B cell (primary cell): Measurements from ENCODE around the gene SPIB. TPM values are rescaled to one million over a fixed set of nuclear protein-coding genes. Genes with fewer than 3 reads are reported as not detected.
"Not testable (repeated sequence)": the region's sequence is repeated elsewhere in the genome, so short reads cannot be mapped to it uniquely, and the experiment has no call there.

Source experiments
- ATAC-seq: fragments of 200-7000 bp; cut with Tn5 transposase; one replicate; pipeline ENCODE4 v1.10.0; 2021; ENCODE audit warnings: low read depth, mild to moderate bottlenecking, moderate number of reproducible peaks, moderate library complexity
- CTCF ChIA-PET: fragments of 350-600 bp; sonication (Branson Sonifier 250); formaldehyde crosslinking; loops from one replicate; lab custom pipeline; 2021; ENCODE audit warnings: antibody characterized with exemption, inconsistent platforms; lab: Charles Lee
- POLR2A ChIA-PET: fragments of 350-600 bp; sonication (Branson Sonifier 250); formaldehyde crosslinking; loops from one replicate; lab custom pipeline; 2021; ENCODE audit warnings: antibody characterized with exemption; lab: Charles Lee
- DNase-seq: peaks from one replicate; pipeline ENCODE4 v3.0.0; 2013
- H2AFZ ChIP-seq: 2 replicates; pipeline ENCODE4 v1.6.1; 2012; ENCODE audit warnings: mild to moderate bottlenecking, low read depth, low read length; ENCODE audit not compliant: insufficient read depth, poor library complexity, severe bottlenecking
- H3K27ac ChIP-seq, 2 donors: 1 replicate in 1 of 2; 2 replicates in 1 of 2; pipeline ENCODE4 v1.5.1; 2012 to 2013; ENCODE audit warnings: low read length in 2 of 2, mild to moderate bottlenecking in 2 of 2, moderate library complexity in 1 of 2
- H3K27me3 ChIP-seq, 4 experiments: fragments of 200-600 bp in 1 of 4; sonication (generic) in 1 of 4; replicated peaks in 1 of 4; 1 replicate in 2 of 4; 2 replicates in 2 of 4; pipeline versions ENCODE4 v1.6.1 to v1.7.0; 2013 to 2016; ENCODE audit warnings: low read length in 3 of 4, mild to moderate bottlenecking in 2 of 4, mixed read lengths in 1 of 4, moderate library complexity in 1 of 4; ENCODE audit not compliant: insufficient read depth in 4 of 4, control insufficient read depth in 3 of 4; ENCODE audit errors: control extremely low read depth in 1 of 4
- H3K36me3 ChIP-seq, 2 experiments: replicated peaks in 1 of 2; 1 replicate in 1 of 2; 2 replicates in 1 of 2; pipeline versions ENCODE4 v1.6.1 to v1.7.1; 2013; ENCODE audit warnings: low read length in 1 of 2; ENCODE audit not compliant: insufficient read depth in 2 of 2, control insufficient read depth in 1 of 2; ENCODE audit errors: control extremely low read depth in 1 of 2, extremely low read depth in 1 of 2
- H3K4me1 ChIP-seq, 2 donors: fragments of 200-600 bp in 1 of 2; sonication (generic) in 1 of 2; 1 replicate in 1 of 2; 2 replicates in 1 of 2; pipeline versions ENCODE4 v1.5.1 to v1.6.1; 2013 to 2017; ENCODE audit warnings: low read length in 2 of 2; ENCODE audit not compliant: control insufficient read depth in 2 of 2, insufficient read depth in 2 of 2
- H3K4me2 ChIP-seq: replicated peaks from 2 replicates; pipeline ENCODE3; 2012; ENCODE audit warnings: mild to moderate bottlenecking, low read depth, low read length; ENCODE audit not compliant: poor library complexity, severe bottlenecking
- H3K4me3 ChIP-seq, 5 experiments: fragments of 200-600 bp in 1 of 5; sonication (generic) in 1 of 5; 1 replicate in 3 of 5; 2 replicates in 2 of 5; pipeline versions ENCODE4 v1.5.1 to v1.7.0; 2011 to 2016; ENCODE audit warnings: low read length in 4 of 5, mild to moderate bottlenecking in 4 of 5, low read depth in 2 of 5, control low read depth in 1 of 5, moderate library complexity in 1 of 5; ENCODE audit not compliant: insufficient read depth in 1 of 5; ENCODE audit errors: control extremely low read depth in 1 of 5, extremely low read depth in 1 of 5
- H3K79me2 ChIP-seq: fragments of 200-600 bp; sonication (generic); one replicate; pipeline ENCODE4 v1.6.0; 2016; ENCODE audit warnings: low read length; ENCODE audit not compliant: control insufficient read depth, insufficient read depth
- H3K9ac ChIP-seq: fragments of 200-600 bp; sonication (generic); 2 replicates; pipeline ENCODE4 v1.6.1; 2017; ENCODE audit warnings: mild to moderate bottlenecking, low read length, moderate library complexity
- H3K9me3 ChIP-seq, 3 donors: one replicate each; pipeline versions ENCODE4 v1.6.1 to v1.7.1; 2013; ENCODE audit warnings: low read length in 2 of 3; ENCODE audit not compliant: control insufficient read depth in 2 of 3, insufficient read depth in 1 of 3; ENCODE audit errors: control extremely low read depth in 1 of 3
- H4K20me1 ChIP-seq: 2 replicates; pipeline ENCODE4 v1.6.0; 2012; ENCODE audit warnings: mild to moderate bottlenecking, low read length; ENCODE audit not compliant: insufficient read depth, control insufficient read depth, poor library complexity, severe bottlenecking
- H3K27ac Mint-ChIP-seq: one replicate; pipeline ENCODE4 v1.8.0; 2021; ENCODE audit warnings: mixed read lengths
- H3K27me3 Mint-ChIP-seq: one replicate; pipeline ENCODE4 v1.8.0; 2021; ENCODE audit warnings: mixed read lengths
- H3K4me1 Mint-ChIP-seq: one replicate; pipeline ENCODE4 v1.8.0; 2021; ENCODE audit warnings: mixed read lengths
- H3K4me3 Mint-ChIP-seq: one replicate; pipeline ENCODE4 v1.8.0; 2021; ENCODE audit warnings: mixed read lengths
- H3K9me3 Mint-ChIP-seq: one replicate; pipeline ENCODE4 v1.8.0; 2022; ENCODE audit warnings: mixed read lengths; ENCODE audit not compliant: insufficient read depth
- EZH2 ChIP-seq: IDR thresholded peaks from 2 replicates; pipeline ENCODE4 v1.6.1; 2012; ENCODE audit warnings: borderline replicate concordance, low read depth, mild to moderate bottlenecking, moderate library complexity, low read length; ENCODE audit not compliant: insufficient read depth, poor library complexity, severe bottlenecking
- WGBS: methylation state at CpG from one replicate; pipeline ENCODE4 v1.1.5; 2013; ENCODE audit warnings: missing lambda C conversion rate; ENCODE audit not compliant: insufficient coverage; 5-methylcytosine and 5-hydroxymethylcytosine counted together
- intact Hi-C: fragments of 100-400 bp; cut with micrococcal nuclease; formaldehyde crosslinking; loops from one replicate; pipeline ENCODE4 v1.10.0; 2022
- polyA plus RNA-seq: library from polyadenylated mRNA; depleted of rRNA; stranded (reverse); fragments of >200 nt; gene quantifications from 2 replicates; pipeline ENCODE4 v1.2.3, GENCODE V29; 2012
- total RNA-seq, 2 donors: library from RNA; stranded (reverse); fragments of 120-200 nt in 1 of 2; gene quantifications; 1 replicate in 1 of 2; 2 replicates in 1 of 2; pipeline versions ENCODE4 v1.2.3 to v1.2.4, GENCODE V29; 2013 to 2022
- TF ChIP-seq, protein P1 (sequence below): fragments of 200-600 bp; IDR thresholded peaks from one replicate; pipeline ENCODE4 v1.8.0; 2022; ENCODE audit warnings: antibody characterized with exemption, mild to moderate bottlenecking

Gene SPIB
- total and polyA plus RNA-seq, 2 donors (not counting 1 experiment from before 2014, with no cell fraction given), result 183 to 205 TPM

DNA sequence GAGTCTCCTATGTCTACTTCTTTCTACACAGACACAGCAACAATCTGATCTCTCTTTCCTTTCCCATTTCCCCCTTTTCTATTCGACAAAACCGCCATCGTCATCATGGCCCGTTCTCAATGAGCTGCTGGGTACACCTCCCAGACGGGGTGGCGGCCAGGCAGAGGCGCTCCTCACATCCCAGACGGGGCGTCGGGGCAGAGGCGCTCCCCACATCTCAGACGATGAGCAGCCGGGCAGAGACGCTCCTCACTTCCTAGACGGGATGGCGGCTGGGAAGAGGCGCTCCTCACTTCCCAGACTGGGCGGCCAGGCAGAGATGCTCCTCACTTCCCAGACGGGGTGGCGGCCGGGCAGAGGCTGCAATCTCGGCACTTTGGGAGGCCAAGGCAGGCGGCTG is 27.8 kb upstream of the SPIB start:
- H3K4me3 Mint-ChIP-seq, H3K27me3 ChIP-seq, intact Hi-C loops, H3K9ac ChIP-seq, H3K4me1 Mint-ChIP-seq, ATAC-seq, H3K27ac Mint-ChIP-seq, H3K9me3 ChIP-seq, H4K20me1 ChIP-seq, H3K27me3 Mint-ChIP-seq, DNase-seq, CTCF ChIA-PET, POLR2A ChIA-PET, H3K4me2 ChIP-seq, H2AFZ ChIP-seq, H3K9me3 Mint-ChIP-seq, H3K27ac ChIP-seq, H3K4me3 ChIP-seq, H3K4me1 ChIP-seq: not testable (repeated sequence)
- peaks cover 62% of the 10 kb centered on the region for H3K79me2 ChIP-seq
- H3K36me3 ChIP-seq, result peaks cover 0 to 11% of the 10 kb centered on the region in 2 experiments
- 99% methylated on average over 17 of the region's 23 CpGs for WGBS

DNA sequence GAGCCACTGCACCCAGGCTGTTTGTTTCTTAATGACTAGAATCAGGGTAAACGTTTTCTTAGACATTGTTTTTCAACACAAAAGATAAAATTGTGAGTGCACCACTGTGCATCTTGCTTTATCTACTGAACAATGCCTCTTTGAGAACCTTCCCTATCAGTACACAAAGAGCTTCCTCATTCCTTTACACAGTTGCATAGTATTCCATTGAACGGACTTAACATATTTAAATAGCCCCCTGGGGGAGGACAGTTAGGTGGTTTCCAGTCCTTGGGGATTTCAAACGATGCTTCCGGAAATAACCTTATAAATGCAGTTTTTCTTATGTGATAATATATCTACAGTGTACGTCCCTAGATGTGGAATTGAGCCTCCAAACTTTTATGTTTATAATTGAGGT is 26.0 kb upstream of the SPIB start:
- Mint-ChIP-seq H3K27ac (no peak overlapping the region), H3K4me3 (no peak overlapping the region), H3K9me3 (no peaks in the 10 kb centered on the region), H3K4me1 (peaks cover 1% of the 10 kb centered on the region), H3K27me3 (no peaks in the 10 kb centered on the region)
- Histone ChIP-seq H3K4me1 (no peaks in the 10 kb centered on the region), H2AFZ (no peak overlapping the region), H4K20me1 (no peaks in the 10 kb centered on the region), H3K79me2 (peaks cover 46% of the 10 kb centered on the region), H3K9me3 (no peaks in the 10 kb centered on the region), H3K27me3 (no peaks in the 10 kb centered on the region), H3K36me3 (peaks cover 0 to 3% of the 10 kb centered on the region in 2 experiments), H3K4me3 (no peak overlapping the region), H3K4me2 (no peak overlapping the region), H3K9ac (no peak overlapping the region), H3K27ac (no peak overlapping the region)
- TF ChIP-seq, protein P1, sequence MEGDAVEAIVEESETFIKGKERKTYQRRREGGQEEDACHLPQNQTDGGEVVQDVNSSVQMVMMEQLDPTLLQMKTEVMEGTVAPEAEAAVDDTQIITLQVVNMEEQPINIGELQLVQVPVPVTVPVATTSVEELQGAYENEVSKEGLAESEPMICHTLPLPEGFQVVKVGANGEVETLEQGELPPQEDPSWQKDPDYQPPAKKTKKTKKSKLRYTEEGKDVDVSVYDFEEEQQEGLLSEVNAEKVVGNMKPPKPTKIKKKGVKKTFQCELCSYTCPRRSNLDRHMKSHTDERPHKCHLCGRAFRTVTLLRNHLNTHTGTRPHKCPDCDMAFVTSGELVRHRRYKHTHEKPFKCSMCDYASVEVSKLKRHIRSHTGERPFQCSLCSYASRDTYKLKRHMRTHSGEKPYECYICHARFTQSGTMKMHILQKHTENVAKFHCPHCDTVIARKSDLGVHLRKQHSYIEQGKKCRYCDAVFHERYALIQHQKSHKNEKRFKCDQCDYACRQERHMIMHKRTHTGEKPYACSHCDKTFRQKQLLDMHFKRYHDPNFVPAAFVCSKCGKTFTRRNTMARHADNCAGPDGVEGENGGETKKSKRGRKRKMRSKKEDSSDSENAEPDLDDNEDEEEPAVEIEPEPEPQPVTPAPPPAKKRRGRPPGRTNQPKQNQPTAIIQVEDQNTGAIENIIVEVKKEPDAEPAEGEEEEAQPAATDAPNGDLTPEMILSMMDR, result no peak
- no peak for TF ChIP-seq EZH2
- ATAC-seq (no peak), DNase-seq (no peak)
- intact Hi-C loops, result no loop called here
- ChIA-PET CTCF (no interaction called here), POLR2A (no interaction called here)
- WGBS, result no CpG with 5 or more reads among the region's 5 CpGs
